ENCODE measurements around the gene MAN2A2.

GRCh38 chr15:90902040-90902839, 862 bp upstream of the MAN2A2 start:
- TF ChIP-seq EZH2 (IDR thresholded peaks at IDR 0.05; ENCODE audit: insufficient read depth, poor library complexity, severe bottlenecking) (no peak), EZH2phosphoT487 (IDR thresholded peaks at IDR 0.05; ENCODE audit: insufficient read depth, low read depth) (no peak)

All from GM23248 (cell line).